ENCODE measurements around the gene GLG1.
"Not testable (repeated sequence)": the region's sequence is repeated elsewhere in the genome, so short reads cannot be mapped to it uniquely, and the experiment has no call there.

DNA sequence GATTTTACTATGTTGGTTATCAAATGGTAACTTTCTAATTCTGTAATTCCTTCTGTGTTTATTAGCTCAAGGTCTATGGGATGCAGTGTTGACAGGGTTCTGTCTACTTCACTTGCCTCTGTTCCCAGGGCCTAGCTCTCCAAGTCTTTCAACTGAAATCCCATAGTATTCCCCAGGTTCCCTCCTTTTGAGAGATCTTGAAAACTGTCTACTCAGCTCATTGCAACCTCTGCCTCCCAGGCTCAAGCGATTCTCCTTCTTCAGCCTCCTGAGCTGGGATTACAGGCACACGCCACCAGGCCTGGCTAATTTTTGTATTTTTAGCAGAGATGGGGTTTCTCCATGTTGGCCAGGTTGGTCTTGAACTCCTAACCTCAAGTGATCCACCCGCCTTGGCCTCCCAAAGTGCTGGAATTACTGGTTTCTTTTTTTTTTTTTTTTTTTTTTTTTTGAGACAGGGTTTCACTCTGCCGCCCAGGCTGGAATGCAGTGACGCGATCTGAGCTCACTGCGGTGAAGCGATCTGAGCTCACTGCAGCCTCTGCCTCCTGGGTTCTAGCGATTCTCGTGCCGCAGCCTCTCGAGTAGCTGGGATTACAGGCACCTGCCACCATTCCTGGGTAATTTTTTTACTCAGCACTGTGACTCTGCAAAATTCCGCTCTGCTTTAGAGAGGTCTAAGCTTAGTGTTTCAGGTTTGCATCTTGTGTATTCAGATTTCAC is 163.1 kb downstream of the GLG1 start:
- not testable (repeated sequence) for TF ChIP-seq GLIS3 (CRISPR knock-in tag; IDR thresholded peaks at IDR 0.05); ZFP30 (CRISPR knock-in tag; IDR thresholded peaks at IDR 0.05); ESRRG (CRISPR knock-in tag; IDR thresholded peaks at IDR 0.05); ARNTL (CRISPR knock-in tag; IDR thresholded peaks at IDR 0.05; ENCODE audit: borderline replicate concordance, low read depth)
- TF ChIP-seq, protein P1, sequence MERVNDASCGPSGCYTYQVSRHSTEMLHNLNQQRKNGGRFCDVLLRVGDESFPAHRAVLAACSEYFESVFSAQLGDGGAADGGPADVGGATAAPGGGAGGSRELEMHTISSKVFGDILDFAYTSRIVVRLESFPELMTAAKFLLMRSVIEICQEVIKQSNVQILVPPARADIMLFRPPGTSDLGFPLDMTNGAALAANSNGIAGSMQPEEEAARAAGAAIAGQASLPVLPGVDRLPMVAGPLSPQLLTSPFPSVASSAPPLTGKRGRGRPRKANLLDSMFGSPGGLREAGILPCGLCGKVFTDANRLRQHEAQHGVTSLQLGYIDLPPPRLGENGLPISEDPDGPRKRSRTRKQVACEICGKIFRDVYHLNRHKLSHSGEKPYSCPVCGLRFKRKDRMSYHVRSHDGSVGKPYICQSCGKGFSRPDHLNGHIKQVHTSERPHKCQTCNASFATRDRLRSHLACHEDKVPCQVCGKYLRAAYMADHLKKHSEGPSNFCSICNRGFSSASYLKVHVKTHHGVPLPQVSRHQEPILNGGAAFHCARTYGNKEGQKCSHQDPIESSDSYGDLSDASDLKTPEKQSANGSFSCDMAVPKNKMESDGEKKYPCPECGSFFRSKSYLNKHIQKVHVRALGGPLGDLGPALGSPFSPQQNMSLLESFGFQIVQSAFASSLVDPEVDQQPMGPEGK (CRISPR knock-in tag; IDR thresholded peaks at IDR 0.05; ENCODE audit: borderline replicate concordance) = not testable (repeated sequence)
- TF ChIP-seq, protein P2, sequence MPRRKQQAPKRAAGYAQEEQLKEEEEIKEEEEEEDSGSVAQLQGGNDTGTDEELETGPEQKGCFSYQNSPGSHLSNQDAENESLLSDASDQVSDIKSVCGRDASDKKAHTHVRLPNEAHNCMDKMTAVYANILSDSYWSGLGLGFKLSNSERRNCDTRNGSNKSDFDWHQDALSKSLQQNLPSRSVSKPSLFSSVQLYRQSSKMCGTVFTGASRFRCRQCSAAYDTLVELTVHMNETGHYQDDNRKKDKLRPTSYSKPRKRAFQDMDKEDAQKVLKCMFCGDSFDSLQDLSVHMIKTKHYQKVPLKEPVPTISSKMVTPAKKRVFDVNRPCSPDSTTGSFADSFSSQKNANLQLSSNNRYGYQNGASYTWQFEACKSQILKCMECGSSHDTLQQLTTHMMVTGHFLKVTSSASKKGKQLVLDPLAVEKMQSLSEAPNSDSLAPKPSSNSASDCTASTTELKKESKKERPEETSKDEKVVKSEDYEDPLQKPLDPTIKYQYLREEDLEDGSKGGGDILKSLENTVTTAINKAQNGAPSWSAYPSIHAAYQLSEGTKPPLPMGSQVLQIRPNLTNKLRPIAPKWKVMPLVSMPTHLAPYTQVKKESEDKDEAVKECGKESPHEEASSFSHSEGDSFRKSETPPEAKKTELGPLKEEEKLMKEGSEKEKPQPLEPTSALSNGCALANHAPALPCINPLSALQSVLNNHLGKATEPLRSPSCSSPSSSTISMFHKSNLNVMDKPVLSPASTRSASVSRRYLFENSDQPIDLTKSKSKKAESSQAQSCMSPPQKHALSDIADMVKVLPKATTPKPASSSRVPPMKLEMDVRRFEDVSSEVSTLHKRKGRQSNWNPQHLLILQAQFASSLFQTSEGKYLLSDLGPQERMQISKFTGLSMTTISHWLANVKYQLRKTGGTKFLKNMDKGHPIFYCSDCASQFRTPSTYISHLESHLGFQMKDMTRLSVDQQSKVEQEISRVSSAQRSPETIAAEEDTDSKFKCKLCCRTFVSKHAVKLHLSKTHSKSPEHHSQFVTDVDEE (CRISPR knock-in tag; IDR thresholded peaks at IDR 0.05) = not testable (repeated sequence)

Data from SK-N-SH treated with all-trans-retinoic acid at 6 μM for 48 hours (cell line).